Breast epithelium (tissue), 4 donors: ENCODE measurements around the gene TTLL6. TPM values are rescaled to one million over a fixed set of nuclear protein-coding genes. Genes with fewer than 3 reads are reported as not detected.

Experiments
- DNase-seq, 2 donors: peaks; one replicate each; pipeline ENCODE4 v3.0.0-alpha.2; 2019; ENCODE audit warnings: low spot score in 2 of 2
- H3K27ac ChIP-seq, 2 donors: fragments of 200-600 bp; sonication (generic) in 1 of 2; one replicate each; pipeline ENCODE4 v1.5.1; 2016 to 2019; ENCODE audit warnings: mild to moderate bottlenecking in 1 of 2
- H3K27me3 ChIP-seq, 2 donors: fragments of 200-600 bp; sonication (generic) in 1 of 2; one replicate each; pipeline versions ENCODE4 v1.5.1 to v1.6.0; 2017 to 2019; ENCODE audit warnings: control low read depth in 1 of 2, mild to moderate bottlenecking in 1 of 2
- H3K36me3 ChIP-seq: fragments of 200-600 bp; one replicate; pipeline ENCODE4 v1.5.1; 2019
- H3K4me1 ChIP-seq, 2 donors: fragments of 200-600 bp; sonication (generic); one replicate each; pipeline ENCODE4 v1.5.1; 2016 to 2019; ENCODE audit warnings: control low read depth in 1 of 2
- H3K4me3 ChIP-seq, 3 donors: fragments of 200-600 bp; sonication (generic); 1 replicate in 2 of 3; 2 replicates in 1 of 3; pipeline ENCODE4 v1.5.1; 2016 to 2019; ENCODE audit warnings: mild to moderate bottlenecking in 3 of 3, moderate library complexity in 2 of 3
- H3K9me3 ChIP-seq, 2 donors: fragments of 200-600 bp; sonication (generic) in 1 of 2; one replicate each; pipeline ENCODE4 v1.5.1; 2016 to 2019; ENCODE audit warnings: control low read depth in 1 of 2
- POLR2A ChIP-seq: fragments of 450-650 bp; IDR thresholded peaks from one replicate; pipeline ENCODE4 v1.6.1; 2016; ENCODE audit warnings: antibody characterized with exemption, mild to moderate bottlenecking, moderate library complexity
- POLR2AphosphoS5 ChIP-seq, 3 donors: sonication (generic); formaldehyde crosslinking; IDR thresholded peaks; one replicate each; pipeline ENCODE4 v1.6.1; 2017; ENCODE audit warnings: antibody characterized with exemption in 3 of 3
- intact Hi-C: fragments of 100-400 bp; cut with DNase I; formaldehyde crosslinking; loops from one replicate; pipeline ENCODE4 v1.15.1; 2023; ENCODE audit warnings: low total_unique reads
- total RNA-seq, 3 donors: library from RNA; depleted of rRNA; stranded (reverse); fragments of >200 nt; gene quantifications; one replicate each; pipeline ENCODE4 v1.1.0, GENCODE V29; 2016
- TF ChIP-seq, protein P1 (sequence below), 3 donors: fragments of 450-650 bp; IDR thresholded peaks; one replicate each; pipeline ENCODE4 v1.5.1; 2016 to 2017; ENCODE audit warnings: antibody characterized with exemption in 3 of 3, mild to moderate bottlenecking in 3 of 3, moderate library complexity in 3 of 3

TTLL6 gene
- total RNA-seq, 3 donors from 2014 or later: under 0.01 to 0.32 TPM; not detected in 1

DNA sequence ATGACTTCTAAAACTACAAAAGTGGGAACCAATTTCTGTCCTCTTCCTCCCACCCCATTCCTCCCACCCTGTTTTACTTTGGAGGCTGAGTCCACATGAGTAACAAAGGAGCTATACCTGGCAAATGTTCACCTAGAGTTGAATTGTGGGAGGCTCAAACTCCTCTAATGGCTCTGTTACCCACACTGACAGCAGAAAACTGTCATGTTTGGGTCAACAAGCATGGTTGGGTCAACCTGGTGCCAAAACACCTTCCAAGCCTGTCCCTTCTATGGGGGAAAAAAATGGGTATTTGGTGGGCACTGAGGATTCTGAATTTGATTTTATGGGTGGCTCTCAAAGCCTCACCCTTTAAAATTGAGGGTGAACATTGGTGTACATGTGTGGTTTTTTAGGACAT lies 76.5 kb downstream of the TTLL6 start:
- Histone ChIP-seq H3K4me1 (no peaks in the 10 kb centered on the region), H3K27me3 (peaks cover 2 to 100% of the 10 kb centered on the region in 2 donors), H3K9me3 (no peaks in the 10 kb centered on the region), H3K36me3 (no peaks in the 10 kb centered on the region), H3K4me3 (no peak overlapping the region), H3K27ac (no peak overlapping the region)
- intact Hi-C loops: no loop called here
- no peak for DNase-seq
- TF ChIP-seq, protein P1, sequence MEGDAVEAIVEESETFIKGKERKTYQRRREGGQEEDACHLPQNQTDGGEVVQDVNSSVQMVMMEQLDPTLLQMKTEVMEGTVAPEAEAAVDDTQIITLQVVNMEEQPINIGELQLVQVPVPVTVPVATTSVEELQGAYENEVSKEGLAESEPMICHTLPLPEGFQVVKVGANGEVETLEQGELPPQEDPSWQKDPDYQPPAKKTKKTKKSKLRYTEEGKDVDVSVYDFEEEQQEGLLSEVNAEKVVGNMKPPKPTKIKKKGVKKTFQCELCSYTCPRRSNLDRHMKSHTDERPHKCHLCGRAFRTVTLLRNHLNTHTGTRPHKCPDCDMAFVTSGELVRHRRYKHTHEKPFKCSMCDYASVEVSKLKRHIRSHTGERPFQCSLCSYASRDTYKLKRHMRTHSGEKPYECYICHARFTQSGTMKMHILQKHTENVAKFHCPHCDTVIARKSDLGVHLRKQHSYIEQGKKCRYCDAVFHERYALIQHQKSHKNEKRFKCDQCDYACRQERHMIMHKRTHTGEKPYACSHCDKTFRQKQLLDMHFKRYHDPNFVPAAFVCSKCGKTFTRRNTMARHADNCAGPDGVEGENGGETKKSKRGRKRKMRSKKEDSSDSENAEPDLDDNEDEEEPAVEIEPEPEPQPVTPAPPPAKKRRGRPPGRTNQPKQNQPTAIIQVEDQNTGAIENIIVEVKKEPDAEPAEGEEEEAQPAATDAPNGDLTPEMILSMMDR (IDR thresholded peaks at IDR 0.05): no peak
- TF ChIP-seq POLR2AphosphoS5 (IDR thresholded peaks at IDR 0.05): no peak
- TF ChIP-seq POLR2A: no peak

- Histone ChIP-seq H3K36me3 (no peaks in the 10 kb centered on the region), H3K4me1 (no peaks in the 10 kb centered on the region), H3K9me3 (no peaks in the 10 kb centered on the region), H3K27me3 (peaks cover 7 to 100% of the 10 kb centered on the region in 2 donors), H3K4me3 (no peak overlapping the region), H3K27ac (no peak overlapping the region)
- intact Hi-C loops: loop anchor here (10.0 kb wide), 1 partner anchor 56 kb away; no protein-coding TSS in a partner anchor
- no peak for DNase-seq
- TF ChIP-seq, protein P1 (IDR thresholded peaks at IDR 0.05): no peak
- TF ChIP-seq POLR2A (no peak), POLR2AphosphoS5 (IDR thresholded peaks at IDR 0.05) (no peak)
These were observed 78.1 kb downstream of the TTLL6 start for GRCh38 chr17:48738803-48739526.

DNA sequence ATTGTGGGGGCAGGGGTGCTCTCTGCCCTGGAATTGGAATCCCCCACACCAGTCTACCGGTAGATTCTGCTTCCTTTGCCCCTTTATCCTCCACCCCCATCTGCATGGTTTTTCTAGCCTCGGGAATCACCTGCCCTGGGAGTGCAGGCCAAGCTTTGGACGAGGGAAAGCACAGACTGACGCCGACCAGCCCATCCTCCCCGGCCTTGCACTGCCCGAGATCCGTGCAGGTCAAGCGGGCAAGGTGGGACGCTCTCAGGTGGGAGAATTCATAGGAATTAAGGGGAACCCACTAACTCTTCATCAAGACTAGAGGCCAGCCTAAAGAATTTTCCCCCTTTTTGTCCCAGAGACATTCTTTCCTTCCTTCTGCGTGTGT lies 78.6 kb downstream of the TTLL6 start:
- no peak for DNase-seq
- no peaks in the 10 kb centered on the region for H3K9me3 ChIP-seq
- H3K4me3 ChIP-seq: no peak overlapping the region
- H3K27me3 ChIP-seq: peaks cover 8 to 100% of the 10 kb centered on the region in 2 donors
- intact Hi-C loops: loop anchor here (10.0 kb wide), 1 partner anchor 56 kb away; no protein-coding TSS in a partner anchor
- H3K27ac ChIP-seq: no peak overlapping the region
- no peaks in the 10 kb centered on the region for H3K4me1 ChIP-seq
- TF ChIP-seq POLR2AphosphoS5 (IDR thresholded peaks at IDR 0.05) (no peak), POLR2A (no peak)
- TF ChIP-seq, protein P1 (IDR thresholded peaks at IDR 0.05): no peak
- no peaks in the 10 kb centered on the region for H3K36me3 ChIP-seq

DNA sequence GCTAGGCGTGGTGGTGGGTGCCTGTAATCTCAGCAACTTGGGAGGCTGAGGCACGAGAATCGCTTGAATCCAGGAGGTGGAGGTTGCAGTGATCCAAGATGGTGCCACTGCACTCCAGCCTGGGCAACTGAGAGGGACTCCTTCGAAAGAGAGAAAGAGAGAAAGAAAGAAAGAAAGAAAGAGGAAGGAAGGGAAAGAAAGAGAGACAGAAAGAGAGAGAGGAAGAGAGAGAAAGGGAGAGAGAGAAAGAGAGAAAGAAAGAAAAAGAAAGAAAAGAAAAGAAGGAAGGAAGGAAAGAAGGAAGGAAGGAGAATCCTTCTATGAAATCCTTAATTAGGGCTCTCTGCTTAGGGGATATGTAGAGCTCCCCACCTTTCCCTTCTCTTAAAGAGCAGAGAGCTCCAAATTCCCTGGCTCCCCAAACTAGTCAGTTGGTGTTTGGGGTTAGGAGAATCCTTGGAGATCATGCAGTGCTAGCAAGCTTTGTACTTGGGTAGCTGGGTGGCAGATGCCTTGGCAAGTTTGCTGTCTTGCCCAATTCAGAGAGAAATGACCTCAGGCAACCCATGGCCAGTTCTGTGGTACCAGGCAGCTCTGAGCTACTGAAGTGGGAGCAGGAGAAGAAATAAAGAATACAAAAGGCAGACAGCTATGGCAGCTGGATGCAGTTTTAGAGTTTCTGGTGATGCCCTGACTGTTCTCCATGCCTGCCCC lies 79.5 kb downstream of the TTLL6 start:
- Histone ChIP-seq H3K4me1 (no peaks in the 10 kb centered on the region), H3K27me3 (peaks cover 9 to 100% of the 10 kb centered on the region in 2 donors), H3K36me3 (no peaks in the 10 kb centered on the region), H3K27ac (no peak overlapping the region), H3K4me3 (no peak overlapping the region), H3K9me3 (no peaks in the 10 kb centered on the region)
- TF ChIP-seq, protein P1 (IDR thresholded peaks at IDR 0.05): no peak
- TF ChIP-seq POLR2AphosphoS5 (IDR thresholded peaks at IDR 0.05) (no peak), POLR2A (no peak)
- DNase-seq: no peak
- intact Hi-C loops: loop anchor here (10.0 kb wide), 1 partner anchor 57 kb away; no protein-coding TSS in a partner anchor

DNA sequence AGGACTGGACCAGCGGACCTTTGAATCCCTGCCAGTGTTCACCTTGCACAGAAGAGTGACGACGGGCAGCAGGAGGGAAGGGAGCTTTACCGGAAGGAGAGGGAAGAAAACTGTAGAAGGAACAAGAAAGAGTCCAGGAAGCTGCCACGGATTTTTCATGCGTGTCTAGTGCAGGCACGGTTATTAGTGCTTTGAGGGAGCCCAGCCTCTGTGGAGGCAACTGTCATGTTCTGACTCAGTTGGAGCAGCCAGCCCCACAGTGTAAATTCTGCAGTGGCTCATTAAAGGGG lies 82.0 kb downstream of the TTLL6 start:
- Histone ChIP-seq H3K27ac (no peak overlapping the region), H3K4me3 (no peak overlapping the region), H3K27me3 (peaks cover 9 to 100% of the 10 kb centered on the region in 2 donors), H3K36me3 (no peaks in the 10 kb centered on the region), H3K4me1 (no peaks in the 10 kb centered on the region), H3K9me3 (no peaks in the 10 kb centered on the region)
- TF ChIP-seq POLR2A: no peak
- DNase-seq: no peak
- intact Hi-C loops: loop anchor here (10.0 kb wide), 1 partner anchor 60 kb away; no protein-coding TSS in a partner anchor
